GM21619 (cell line): ENCODE measurements around the gene MADCAM1.
"Not testable (repeated sequence)": the region's sequence is repeated elsewhere in the genome, so short reads cannot be mapped to it uniquely, and the experiment has no call there.

Experiments
- ATAC-seq: cut with Tn5 transposase; IDR thresholded peaks from one replicate; pipeline ENCODE4 v1.9.1; 2021; ENCODE audit not compliant: unreplicated experiment

MADCAM1 gene

GRCh38 chr19:465056-465816 is 31.1 kb upstream of the MADCAM1 start:
- ATAC-seq = no peak

GRCh38 chr19:467554-467953 is 28.7 kb upstream of the MADCAM1 start:
- ATAC-seq = no peak

- no peak for ATAC-seq
Measured at GRCh38 chr19:468587-469256, 27.6 kb upstream of the MADCAM1 start.

- no peak for ATAC-seq
Measured at GRCh38 chr19:469833-470232, 26.5 kb upstream of the MADCAM1 start.

GRCh38 chr19:470701-471100 is 25.6 kb upstream of the MADCAM1 start:
- no peak for ATAC-seq

GRCh38 chr19:472005-472858 is 24.1 kb upstream of the MADCAM1 start:
- no peak for ATAC-seq

GRCh38 chr19:474126-475078 is 21.9 kb upstream of the MADCAM1 start:
- ATAC-seq = no peak

GRCh38 chr19:475360-475759 is 20.9 kb upstream of the MADCAM1 start:
- ATAC-seq = no peak

- no peak for ATAC-seq
Measured at GRCh38 chr19:478236-478903, 17.9 kb upstream of the MADCAM1 start.

- ATAC-seq = no peak
Measured at GRCh38 chr19:478976-479375, 17.3 kb upstream of the MADCAM1 start.

- ATAC-seq = no peak
Measured at GRCh38 chr19:480016-480855, 16.1 kb upstream of the MADCAM1 start.

- ATAC-seq = not testable (repeated sequence)
Measured at GRCh38 chr19:481100-481499, 15.2 kb upstream of the MADCAM1 start.

GRCh38 chr19:482186-483041 is 13.9 kb upstream of the MADCAM1 start:
- no peak for ATAC-seq

- ATAC-seq = no peak
Measured at GRCh38 chr19:483332-484072, 12.8 kb upstream of the MADCAM1 start.

- ATAC-seq = no peak
Measured at GRCh38 chr19:484494-484893, 11.8 kb upstream of the MADCAM1 start.

GRCh38 chr19:485077-485476 is 11.2 kb upstream of the MADCAM1 start:
- ATAC-seq = no peak

GRCh38 chr19:485583-486236 is 10.6 kb upstream of the MADCAM1 start:
- no peak for ATAC-seq
